ENCODE data around the gene PARP15.

PARP15 gene

GRCh38 chr3:122576174-122576940 lies 1.1 kb upstream of the PARP15 start:
- no peak for DNase-seq

DNA sequence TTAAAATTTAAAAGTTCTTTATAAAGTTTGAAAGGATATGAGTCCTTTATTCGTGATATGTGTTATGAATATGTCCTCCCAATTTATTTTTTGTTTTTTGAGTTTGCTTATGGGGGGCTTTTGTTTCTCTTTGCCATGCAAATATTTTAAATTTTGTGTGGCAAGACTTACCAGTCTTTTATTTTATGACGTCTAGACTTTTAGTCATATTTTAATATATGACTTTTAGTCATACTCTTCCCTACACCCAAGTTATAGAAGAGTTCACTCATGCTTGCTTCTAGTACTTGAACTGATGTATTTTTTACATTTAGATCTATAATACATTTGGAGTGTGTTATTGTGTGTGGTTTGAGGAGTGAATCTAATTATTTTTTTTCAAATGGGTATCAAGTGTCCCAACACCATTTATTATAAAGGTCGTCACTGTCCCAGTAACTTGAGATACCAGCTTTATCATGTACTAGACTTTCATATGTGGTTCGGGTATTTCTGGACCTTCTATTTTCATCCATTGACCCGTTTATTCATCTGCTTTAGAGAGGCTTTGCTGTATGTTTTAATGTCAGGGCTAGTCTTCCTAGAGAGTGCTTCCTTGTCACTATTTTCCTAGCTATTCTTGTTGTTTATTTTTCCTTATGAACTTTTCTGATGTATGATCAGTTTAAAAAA lies 755 bp downstream of the PARP15 start:
- DNase-seq, result no peak

DNA sequence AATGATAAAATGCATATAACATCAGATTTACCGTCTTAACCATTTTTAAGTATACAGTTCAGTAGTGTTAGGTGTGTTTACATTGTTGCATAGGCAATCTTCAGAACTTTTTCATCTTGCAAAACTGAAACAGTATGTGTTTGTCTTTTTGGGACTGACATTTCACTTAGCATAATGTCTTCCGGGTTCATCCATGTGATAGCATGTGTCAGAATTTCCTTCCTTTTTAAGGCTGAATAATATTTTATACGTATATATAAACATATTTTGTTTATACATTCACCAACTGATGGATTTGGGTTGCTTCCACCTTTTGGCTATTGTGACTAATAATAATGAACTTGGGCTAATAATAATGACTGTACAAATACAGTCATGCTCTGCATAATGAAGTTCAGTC lies 3.0 kb downstream of the PARP15 start:
- DNase-seq, result no peak

DNA sequence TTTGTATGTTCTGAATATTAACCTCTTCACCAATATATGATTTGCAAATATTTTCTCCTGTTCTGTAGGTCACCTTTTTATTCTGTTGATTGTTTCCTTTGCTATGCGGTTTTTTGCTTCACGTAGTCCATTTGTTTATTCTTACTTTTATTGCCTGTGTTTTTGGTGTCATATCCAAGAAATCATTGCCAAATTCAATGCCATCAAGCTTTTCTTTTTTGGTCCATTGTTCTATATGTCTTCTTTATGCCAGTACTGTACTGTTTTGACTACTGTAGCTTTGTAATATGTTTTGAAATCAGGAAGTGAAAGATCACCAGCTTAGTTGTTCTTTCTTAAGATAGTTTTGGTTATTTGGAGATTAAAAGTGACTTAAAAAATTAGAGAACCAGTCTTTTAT lies 4.2 kb downstream of the PARP15 start:
- no peak for DNase-seq

GRCh38 chr3:122582390-122582789 lies 4.9 kb downstream of the PARP15 start:
- DNase-seq, result no peak

DNA sequence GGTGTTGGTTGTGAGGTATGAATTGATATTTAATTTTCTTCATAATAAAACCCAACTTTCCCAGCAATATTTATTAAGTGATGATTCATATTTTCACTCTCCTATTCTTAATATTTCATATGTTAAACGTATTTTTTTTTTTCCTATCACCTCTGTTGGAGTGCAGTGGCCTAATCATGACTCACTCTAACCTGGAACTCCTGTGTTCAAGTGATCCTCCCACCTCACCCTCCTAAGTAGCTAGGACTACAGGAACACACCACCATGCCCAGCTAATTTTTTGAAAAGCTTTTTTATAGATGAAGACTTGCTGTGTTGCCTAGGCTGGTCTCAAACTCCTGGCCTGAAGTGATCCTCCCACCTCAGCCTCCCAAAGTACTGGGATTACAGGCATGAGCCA lies 8.6 kb downstream of the PARP15 start:
- peak; percentile 34 for DNase-seq

GRCh38 chr3:122586773-122587485 lies 9.5 kb downstream of the PARP15 start:
- no peak for DNase-seq

DNA sequence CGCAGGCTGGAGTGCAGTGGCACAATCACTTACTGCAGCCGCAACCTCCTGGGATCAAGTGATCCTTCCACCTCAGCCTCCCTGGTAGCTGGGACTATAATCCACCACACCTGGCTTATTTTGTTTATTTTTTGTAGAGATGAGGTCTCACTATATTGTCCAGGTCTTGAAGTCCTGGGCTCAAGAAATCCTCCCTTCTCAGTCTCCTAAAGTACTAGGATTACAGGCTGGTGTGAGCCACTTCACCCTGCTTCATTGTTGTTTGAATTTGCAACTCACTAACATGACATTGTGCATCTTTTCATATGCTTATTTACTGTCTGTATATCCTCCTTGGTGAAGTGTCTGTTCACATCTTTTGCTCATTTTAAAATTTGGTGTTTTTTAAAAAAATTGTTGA lies 10.1 kb downstream of the PARP15 start:
- DNase-seq, result no peak

DNA sequence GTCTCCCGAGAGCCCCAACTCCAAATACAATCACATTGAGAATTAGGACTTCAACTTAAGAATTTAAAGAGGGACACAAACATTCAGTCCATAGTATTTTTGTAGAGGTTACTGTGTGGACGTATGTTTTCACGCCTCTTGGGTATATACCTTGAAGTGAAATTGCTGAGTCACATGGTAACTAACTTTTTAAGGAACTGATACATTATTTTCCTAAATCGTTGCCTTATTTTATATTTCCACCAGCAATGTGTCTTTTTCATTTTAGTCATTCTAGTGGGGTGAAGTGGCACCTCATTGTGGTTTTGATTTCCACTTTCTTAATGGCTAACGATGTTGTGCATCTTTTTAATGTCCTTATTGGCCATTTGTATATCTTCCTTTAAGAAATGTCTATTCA lies 11.8 kb downstream of the PARP15 start:
- DNase-seq, result no peak

DNA sequence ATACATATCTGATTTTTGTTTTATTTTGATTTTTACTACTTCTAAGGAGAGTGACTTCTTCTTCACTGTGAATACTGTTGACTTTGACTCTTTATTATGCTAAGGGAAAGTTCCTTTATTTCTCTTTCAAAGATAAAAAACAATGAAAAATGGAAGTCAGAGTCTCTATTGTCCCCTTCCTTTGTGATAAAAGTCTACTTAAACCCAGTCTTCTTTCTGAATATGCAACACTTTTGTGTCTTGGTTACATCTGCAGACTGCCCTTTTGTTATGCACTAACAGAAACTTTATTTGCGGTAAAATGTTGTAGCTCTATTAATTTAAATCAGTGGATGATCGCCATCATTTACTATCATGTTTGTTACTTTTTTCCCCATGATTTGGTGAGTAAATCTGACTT lies 13.2 kb downstream of the PARP15 start:
- no peak for DNase-seq

GRCh38 chr3:122594025-122594424 lies 16.6 kb downstream of the PARP15 start:
- DNase-seq, result no peak

- no peak for DNase-seq
Measured at GRCh38 chr3:122598151-122598550, 20.7 kb downstream of the PARP15 start.

GRCh38 chr3:122598556-122598955 lies 21.1 kb downstream of the PARP15 start:
- DNase-seq, result no peak

DNA sequence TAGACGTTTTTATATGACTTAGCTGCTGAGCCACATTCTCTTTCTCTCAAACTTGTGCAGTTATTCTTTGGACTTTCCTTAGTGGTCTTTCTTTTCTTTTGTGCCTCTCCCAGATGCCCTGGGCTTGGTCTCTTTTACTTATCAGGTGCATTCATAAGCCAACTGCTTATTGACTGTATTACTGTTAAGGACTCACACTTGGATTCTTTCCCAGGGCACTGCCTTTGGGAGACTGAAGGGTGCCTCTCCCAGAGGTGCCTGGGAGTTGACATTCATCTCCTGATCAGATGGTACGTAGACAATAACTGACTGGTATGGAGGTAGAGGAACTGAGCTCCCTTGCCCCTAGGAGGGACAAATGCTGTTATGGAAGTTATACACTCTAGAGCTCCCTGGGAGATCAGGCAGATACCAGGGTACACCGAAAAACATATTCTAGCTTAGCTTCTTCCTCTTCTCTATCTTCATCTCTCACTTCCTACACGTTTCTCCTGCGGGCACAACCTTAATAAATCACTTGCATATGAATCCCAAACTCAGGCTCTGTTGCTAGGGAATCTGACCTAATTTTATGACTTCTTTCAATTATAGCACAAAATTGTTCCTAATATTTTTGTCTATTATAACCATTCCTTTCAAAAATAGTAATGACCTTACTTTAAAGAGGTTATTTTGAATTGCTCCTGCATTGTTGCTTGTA lies 24.7 kb downstream of the PARP15 start:
- DNase-seq, result no peak

DNA sequence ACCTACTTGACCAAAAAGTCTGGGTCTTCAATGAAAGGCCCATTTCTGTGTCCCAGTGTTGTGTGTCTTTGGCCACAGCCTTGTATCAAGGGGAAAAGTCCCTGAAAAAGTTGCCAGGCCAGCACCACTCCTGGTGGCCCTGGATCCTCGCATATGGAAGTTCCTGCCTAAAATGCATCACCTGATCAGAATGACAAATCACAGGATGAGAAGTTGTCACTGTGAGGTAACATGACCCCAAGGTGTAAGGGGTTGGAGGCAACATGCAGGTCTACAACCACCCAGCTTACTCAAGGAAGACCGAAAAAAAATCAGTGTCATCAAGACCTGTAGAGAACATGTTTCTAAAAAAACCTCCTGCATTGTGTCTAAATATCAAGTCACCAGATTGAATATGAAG lies 25.6 kb downstream of the PARP15 start:
- no peak for DNase-seq

GRCh38 chr3:122606330-122606729 lies 28.9 kb downstream of the PARP15 start:
- DNase-seq, result no peak

- DNase-seq, result no peak
Measured at GRCh38 chr3:122608916-122609315, 31.5 kb downstream of the PARP15 start.

- DNase-seq, result peak; percentile 77
Measured at GRCh38 chr3:122609798-122610559, 32.5 kb downstream of the PARP15 start.

- no peak for DNase-seq
Measured at GRCh38 chr3:122612696-122613095, 35.2 kb downstream of the PARP15 start.

DNA sequence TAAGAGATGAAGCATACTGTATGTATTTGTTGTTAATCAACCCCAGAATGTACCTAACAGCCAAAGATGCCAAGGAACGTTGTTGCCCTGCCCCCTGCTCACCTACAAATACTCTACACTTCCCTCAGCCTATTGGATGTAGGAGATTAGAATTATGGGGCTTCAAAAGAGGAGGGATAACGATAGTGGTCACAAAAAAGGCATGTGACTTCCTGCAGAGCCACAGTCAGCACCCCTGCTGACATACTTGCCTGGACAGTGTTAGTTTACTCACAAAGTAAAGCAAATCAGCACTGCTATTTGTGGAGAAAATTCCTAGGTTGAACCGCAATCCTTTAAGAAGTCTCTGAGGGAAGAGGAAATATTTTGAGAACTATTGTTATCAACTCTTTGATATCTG lies 37.9 kb downstream of the PARP15 start:
- no peak for DNase-seq

DNA sequence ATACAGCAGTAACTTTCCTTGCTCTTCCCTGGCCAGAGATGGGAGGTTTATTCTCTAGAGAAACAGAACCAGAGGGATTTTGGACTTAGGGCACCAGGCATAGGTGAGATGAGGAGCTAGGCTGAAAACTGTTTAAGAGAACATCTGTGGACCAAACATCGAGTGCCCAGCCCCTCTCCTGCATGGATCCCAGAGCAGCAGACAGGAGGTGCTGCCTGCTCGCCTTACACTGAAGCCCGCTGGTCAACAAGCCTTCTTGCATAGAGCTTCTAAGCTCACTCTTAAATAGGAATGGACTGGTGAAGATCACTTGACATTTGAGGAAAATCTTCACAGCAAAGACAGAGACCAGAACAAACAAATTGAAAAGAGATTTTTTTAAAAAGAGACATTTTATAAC lies 41.2 kb downstream of the PARP15 start:
- DNase-seq, result no peak

DNA sequence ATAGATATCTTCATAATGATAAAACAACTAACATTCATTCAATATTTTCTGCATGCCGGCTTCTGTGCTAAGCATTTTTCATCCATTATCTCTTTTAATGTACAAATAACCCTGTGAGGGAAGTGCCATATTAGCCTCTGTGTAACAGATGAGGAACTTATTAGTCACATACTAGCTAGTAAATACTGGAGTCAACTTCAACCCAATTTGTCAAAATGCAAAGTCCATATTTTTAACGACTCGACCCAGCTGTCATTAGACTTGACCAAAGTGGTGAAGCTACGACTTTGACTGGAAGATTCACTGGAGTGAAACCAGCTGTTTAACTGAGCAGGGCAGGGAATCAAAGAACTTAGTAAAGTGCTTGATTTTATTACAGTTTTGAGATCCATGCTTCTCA lies 41.6 kb downstream of the PARP15 start:
- DNase-seq, result no peak

GRCh38 chr3:122620399-122620798 lies 42.9 kb downstream of the PARP15 start:
- DNase-seq, result no peak

All from NCI-H226 (cell line).